ENCODE results near the gene TRAPPC11.

DNA sequence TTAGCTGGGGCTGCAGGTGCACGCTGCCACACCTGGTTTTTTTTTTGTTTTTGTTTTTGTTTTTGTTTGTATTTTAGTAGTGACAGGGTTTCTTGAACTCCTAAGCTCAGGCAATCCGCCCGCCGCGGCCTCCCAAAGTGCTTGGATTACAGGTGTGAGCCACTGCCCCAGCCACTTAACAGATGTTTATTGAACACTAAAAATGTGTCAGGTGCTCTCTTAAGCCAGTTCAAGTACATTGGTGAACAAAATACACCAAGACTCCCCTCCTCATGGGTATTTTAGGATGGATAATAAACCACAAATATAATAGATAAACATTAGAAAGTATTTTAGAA is 69.9 kb downstream of the TRAPPC11 start:
- TF ChIP-seq EZH2 (IDR thresholded peaks at IDR 0.05; ENCODE audit: low read length, missing control alignments): no peak
- TF ChIP-seq, protein P1, sequence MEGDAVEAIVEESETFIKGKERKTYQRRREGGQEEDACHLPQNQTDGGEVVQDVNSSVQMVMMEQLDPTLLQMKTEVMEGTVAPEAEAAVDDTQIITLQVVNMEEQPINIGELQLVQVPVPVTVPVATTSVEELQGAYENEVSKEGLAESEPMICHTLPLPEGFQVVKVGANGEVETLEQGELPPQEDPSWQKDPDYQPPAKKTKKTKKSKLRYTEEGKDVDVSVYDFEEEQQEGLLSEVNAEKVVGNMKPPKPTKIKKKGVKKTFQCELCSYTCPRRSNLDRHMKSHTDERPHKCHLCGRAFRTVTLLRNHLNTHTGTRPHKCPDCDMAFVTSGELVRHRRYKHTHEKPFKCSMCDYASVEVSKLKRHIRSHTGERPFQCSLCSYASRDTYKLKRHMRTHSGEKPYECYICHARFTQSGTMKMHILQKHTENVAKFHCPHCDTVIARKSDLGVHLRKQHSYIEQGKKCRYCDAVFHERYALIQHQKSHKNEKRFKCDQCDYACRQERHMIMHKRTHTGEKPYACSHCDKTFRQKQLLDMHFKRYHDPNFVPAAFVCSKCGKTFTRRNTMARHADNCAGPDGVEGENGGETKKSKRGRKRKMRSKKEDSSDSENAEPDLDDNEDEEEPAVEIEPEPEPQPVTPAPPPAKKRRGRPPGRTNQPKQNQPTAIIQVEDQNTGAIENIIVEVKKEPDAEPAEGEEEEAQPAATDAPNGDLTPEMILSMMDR (conservative IDR thresholded peaks at IDR 0.05 in 1 of 2, IDR thresholded peaks at IDR 0.05 in 1 of 2; ENCODE audit: low read depth in 1 of 2, low read length in 2 of 2): no peak

All from fibroblast of lung (primary cell).